Epidermal melanocyte (primary cell): ENCODE measurements around the gene CCDC32.
"Not testable (repeated sequence)": the region's sequence is repeated elsewhere in the genome, so short reads cannot be mapped to it uniquely, and the experiment has no call there.

Experiments used
- DNase-seq: peaks from one replicate; pipeline ENCODE4 v3.0.0; 2011; ENCODE audit warnings: low spot score; ENCODE audit not compliant: insufficient read length

CCDC32 gene, protein sequence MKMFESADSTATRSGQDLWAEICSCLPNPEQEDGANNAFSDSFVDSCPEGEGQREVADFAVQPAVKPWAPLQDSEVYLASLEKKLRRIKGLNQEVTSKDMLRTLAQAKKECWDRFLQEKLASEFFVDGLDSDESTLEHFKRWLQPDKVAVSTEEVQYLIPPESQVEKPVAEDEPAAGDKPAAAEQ

GRCh38 chr15:40564591-40565332, at the start of gene CCDC32:
Gene CCDC32 (minus strand): TSS chr15:40565042. CDS start chr15:40563015, 2,027 bp downstream.
- peak; percentile 95 for DNase-seq

GRCh38 chr15:40613080-40613479, 48.2 kb upstream of the CCDC32 start:
- no peak for DNase-seq

DNA sequence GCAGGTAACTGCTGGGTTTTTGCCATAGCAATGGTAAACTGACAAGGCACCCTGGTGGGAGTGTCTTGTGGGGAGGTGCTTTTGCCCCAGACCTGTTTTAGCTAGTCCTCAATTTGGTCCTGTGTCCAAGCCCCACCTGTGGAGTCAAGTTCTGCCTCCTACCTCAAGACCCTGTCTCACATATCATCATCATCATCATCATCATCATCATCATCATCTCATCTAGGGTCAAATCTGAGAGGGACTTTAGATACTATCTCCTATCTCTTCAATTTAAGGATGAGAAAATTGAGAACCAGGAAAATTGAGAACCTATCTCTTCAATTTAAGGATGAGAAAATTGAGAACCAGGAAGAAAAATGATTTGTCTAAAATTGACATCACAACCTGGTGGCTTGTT, 39.1 kb upstream of the CCDC32 start:
- no peak for DNase-seq

DNA sequence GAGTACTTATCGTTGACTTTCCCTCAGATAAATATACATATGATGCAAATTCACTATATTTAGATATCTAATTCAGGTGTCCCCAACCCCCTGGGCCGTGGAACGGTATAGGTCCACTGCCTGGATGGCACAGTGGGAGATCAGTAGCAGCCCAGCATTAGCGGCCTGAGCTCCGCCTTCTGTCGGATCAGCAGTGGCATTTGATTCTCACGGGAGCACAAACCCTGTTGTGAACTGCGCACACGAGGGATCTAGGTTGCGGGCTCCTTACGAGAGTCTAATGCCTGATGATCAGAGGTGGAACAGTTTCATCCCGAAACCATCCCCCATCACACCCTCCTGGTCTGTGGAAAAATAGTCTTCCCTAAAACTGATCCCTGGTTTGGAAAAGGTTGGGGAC, 36.1 kb upstream of the CCDC32 start:
- no peak for DNase-seq

- no peak for DNase-seq
Measured at GRCh38 chr15:40598672-40599071, 33.8 kb upstream of the CCDC32 start.

- no peak for DNase-seq
Measured at GRCh38 chr15:40598126-40598525, 33.3 kb upstream of the CCDC32 start.

DNA sequence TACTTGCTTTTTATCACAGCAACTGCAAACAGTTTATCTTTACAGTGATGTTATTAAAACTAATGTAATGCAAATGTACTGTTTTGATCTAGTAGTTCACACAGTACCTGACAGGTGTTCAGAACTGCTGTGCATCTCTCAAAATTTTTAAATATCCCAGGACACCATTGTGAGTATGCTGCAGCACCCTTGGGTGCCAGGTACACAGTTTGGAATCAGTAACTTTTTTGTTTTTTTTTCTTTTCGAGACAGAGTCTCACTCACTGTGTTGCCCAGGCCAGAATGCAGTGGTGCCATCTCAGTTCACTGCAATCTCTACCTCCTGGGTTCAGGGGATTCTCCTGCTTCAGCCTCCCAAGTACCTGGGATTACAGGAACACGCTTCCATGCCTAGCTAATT, 32.2 kb upstream of the CCDC32 start:
- DNase-seq = no peak

GRCh38 chr15:40595773-40596172, 30.9 kb upstream of the CCDC32 start:
- no peak for DNase-seq

DNA sequence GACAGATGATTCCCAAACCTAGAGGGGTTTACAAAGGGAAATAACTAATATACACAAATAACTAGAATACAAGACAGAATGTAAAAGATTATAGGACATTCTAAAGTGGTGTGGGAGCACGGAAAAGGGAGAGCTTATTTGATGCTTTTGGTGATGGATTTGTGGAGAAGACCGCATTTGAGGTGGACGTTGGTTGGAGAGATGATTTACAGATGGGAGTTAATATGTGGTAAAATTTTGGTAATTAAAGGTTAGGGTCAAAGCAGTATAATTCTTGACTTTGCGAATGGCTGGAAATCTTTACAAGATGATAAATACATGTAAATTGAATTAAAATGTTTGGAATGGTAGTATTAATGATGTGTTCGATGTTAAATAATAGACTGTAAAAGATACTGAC, 30.4 kb upstream of the CCDC32 start:
- DNase-seq = no peak

DNA sequence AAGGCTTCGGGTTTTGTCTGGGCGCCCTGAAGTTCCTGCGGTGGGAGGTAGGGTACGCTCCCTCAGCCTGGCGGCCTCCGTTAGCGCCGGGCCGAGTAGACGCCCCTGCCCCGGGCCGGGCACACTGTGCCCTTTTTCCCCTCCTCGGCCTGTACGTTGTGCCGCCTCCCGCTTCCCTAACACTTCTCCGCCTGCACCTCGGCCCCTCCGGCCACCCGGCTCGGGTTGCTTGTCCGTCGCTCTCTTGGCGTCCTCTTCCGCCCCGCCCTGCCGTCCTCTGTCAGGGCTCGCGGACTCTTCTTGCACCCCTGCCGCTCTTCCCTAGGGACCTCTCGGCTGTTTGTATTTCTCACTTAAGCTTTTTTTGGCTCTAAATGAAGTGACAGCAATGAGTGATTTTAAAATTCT, 29.6 kb upstream of the CCDC32 start:
- peak; percentile 45 for DNase-seq

DNA sequence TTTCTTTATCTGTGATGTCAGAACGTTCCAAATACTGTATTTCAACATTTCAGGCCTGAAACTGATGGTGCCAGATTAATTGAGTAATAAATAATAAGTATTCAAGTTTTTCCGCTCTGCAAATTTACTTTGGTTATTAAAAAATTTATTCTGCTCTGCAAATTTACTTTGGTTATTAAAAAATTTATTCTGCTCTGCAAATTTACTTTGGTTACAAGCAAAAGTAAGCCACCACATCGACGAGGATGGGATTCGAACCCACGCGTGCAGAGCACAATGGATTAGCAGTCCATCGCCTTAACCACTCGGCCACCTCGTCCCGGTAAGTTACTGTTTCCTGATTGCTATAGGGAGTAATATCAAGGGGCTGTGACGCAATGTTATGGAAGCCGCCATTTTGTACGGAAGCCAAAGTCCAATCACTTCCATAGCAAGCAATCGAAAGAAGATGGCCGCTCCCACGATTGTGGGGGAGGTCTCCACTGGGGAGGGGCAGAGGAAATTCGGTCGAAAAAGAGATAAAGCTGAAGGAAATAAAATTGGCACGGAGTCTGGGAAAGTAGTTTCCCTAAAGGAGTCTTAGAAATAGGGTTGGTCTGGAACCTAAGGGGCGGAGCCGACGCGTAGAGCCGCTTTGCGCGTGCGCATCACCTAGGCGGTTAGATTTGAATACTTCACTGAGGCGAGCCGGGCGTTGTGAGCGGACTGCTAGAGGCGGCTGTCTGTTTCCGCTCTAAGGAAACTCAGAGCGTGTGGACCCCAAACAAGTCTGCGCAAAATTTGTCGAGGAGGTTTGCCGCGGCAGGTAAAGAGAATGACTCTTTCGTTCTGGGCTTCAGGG, 29.0 kb upstream of the CCDC32 start, which contains the start of gene KNL1:
Gene KNL1, plus strand, starts transcription at position 662 of the 841 bp plus-strand sequence. CDS start 8,683 bp downstream, outside the sequence.
- peak; percentile 89 for DNase-seq

- no peak for DNase-seq
Measured at GRCh38 chr15:40593165-40593564, 28.3 kb upstream of the CCDC32 start.

GRCh38 chr15:40591389-40591788, 26.5 kb upstream of the CCDC32 start:
- DNase-seq = no peak

DNA sequence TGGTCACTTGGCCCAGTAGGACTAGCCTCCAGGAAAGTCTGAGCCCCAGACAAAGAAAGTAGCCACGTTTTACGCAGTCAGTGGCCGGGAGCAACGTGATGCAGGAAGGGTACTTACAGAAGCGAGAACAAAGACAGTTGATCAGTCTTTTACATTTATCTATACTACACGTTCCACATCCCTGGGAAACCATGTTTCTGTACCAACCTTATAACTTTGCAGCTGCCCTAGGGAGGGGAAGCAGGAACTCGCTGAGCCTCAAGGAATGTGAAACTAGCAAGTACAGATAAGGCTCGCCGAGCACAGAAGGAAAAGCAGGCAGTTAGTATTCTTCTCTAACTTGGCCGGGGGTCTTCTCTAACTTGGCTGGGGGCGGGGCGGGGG, 25.8 kb upstream of the CCDC32 start:
- no peak for DNase-seq

DNA sequence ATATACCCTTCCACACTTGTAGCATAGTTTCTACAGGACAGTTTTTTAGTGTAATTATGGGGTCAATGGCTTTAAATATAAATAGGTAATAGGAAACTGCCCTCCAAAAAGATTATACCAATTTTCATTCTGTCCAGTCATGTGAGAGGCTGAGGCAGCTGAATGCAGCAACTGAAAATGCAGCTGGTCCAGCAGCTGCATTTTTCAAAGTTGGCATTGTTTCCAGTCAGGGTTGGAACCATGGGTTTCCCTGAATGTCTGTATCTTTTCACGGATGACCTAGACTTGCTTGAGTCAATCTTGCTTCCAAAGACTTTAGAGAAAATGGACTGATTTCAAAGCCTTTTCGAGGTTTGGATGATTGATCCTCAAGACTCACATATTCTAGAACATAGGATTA, 19.3 kb upstream of the CCDC32 start:
- no peak for DNase-seq

DNA sequence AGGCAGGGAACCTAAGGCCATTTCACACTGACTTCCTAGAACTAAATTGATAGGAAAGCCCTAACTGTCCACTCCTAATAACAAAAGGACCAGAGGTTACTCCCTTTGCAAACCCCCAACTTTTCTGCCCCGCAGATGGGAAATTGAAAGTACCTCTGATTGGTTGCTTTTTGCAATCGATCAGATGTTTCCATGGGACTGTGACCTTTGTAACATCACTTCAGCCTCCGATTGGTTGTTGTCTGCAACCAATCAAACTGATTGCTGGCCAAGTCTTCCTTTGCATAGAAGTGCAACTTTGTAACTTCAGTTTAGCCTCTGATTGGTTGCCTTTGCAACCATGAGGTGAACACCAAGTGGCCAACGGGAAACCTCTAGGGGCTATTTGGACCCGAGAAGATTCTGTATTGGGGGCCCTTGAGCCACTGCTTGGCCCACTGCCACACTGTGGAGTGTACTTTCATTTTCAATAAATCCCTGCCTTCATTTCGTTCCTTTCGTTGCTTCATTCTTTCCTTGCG, 17.9 kb upstream of the CCDC32 start:
- DNase-seq = no peak

GRCh38 chr15:40581796-40582195, 17.0 kb upstream of the CCDC32 start:
- not testable (repeated sequence) for DNase-seq

DNA sequence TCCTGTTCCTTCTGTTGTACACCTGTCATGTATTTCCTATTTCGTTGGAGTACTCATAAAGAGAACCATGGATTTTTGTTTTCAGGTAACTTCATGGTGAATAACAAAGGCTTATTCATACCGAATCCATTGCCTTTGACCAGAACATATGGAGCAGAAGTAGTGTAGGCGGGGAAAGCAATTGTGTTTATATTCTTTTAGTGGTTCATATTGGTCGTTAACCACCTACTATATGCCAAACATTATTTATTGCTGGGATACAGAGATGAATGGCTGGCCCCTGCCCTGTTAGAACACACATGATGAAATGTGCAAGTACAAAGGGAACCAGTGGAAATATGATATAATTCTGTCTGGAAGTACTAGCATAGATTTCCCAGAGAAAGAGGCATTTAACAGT, 14.1 kb upstream of the CCDC32 start:
- DNase-seq = no peak

GRCh38 chr15:40576914-40577313, 12.1 kb upstream of the CCDC32 start:
- DNase-seq = not testable (repeated sequence)

- DNase-seq = no peak
Measured at GRCh38 chr15:40575113-40575512, 10.3 kb upstream of the CCDC32 start.

- DNase-seq = peak; percentile 90
Measured at GRCh38 chr15:40569129-40569953, 4.5 kb upstream of the CCDC32 start, which contains the start of gene RPUSD2. Gene RPUSD2 (plus strand): TSS chr15:40569299. CDS start chr15:40569338, 39 bp downstream.
